IMR-90 (cell line): ENCODE data around the gene KRT3.

Experiments
- BHLHE40 ChIP-seq: fragments of 150-350 bp; IDR thresholded peaks from 2 replicates; pipeline ENCODE4 v1.6.1; 2016; ENCODE audit warnings: mild to moderate bottlenecking, low read depth, low read length
- CHD1 ChIP-seq: IDR thresholded peaks from 2 replicates; pipeline ENCODE4 v1.6.1; 2012; ENCODE audit warnings: low read depth, low read length, improper control_type of control experiment
- CTCF ChIP-seq: conservative IDR thresholded peaks from 2 replicates; pipeline ENCODE4 v1.5.1; 2012; ENCODE audit warnings: mild to moderate bottlenecking, low read depth, low read length, improper control_type of control experiment
- MAFK ChIP-seq: IDR thresholded peaks from 2 replicates; pipeline ENCODE4 v1.6.1; 2012; ENCODE audit warnings: low read depth, low read length, improper control_type of control experiment
- MXI1 ChIP-seq: IDR thresholded peaks from 2 replicates; pipeline ENCODE4 v1.6.1; 2012; ENCODE audit warnings: low read depth, mild to moderate bottlenecking, low read length, moderate library complexity, borderline replicate concordance
- POLR2A ChIP-seq: IDR thresholded peaks from 2 replicates; pipeline ENCODE4 v1.6.1; 2012; ENCODE audit warnings: mild to moderate bottlenecking, low read depth, low read length
- RCOR1 ChIP-seq: IDR thresholded peaks from 2 replicates; pipeline ENCODE4 v1.6.1; 2012; ENCODE audit warnings: mild to moderate bottlenecking, low read length, improper control_type of control experiment; ENCODE audit not compliant: insufficient replicate concordance
- RFX5 ChIP-seq: IDR thresholded peaks from 2 replicates; pipeline ENCODE4 v1.8.0; 2012; ENCODE audit warnings: low read depth, mild to moderate bottlenecking, low read length, moderate library complexity
- SMC3 ChIP-seq: fragments of 150-350 bp; IDR thresholded peaks from 2 replicates; pipeline ENCODE4 v1.6.1; 2016; ENCODE audit warnings: low read depth, mild to moderate bottlenecking, antibody characterized with exemption, low read length, moderate library complexity
- USF2 ChIP-seq: fragments of 150-350 bp; IDR thresholded peaks from 2 replicates; pipeline ENCODE4 v1.6.1; 2017; ENCODE audit warnings: mild to moderate bottlenecking, antibody characterized with exemption, low read length, low read depth

GRCh38 chr12:52749827-52750226 lies 46.1 kb downstream of the KRT3 start:
- TF ChIP-seq SMC3 = no peak
- no peak for TF ChIP-seq POLR2A
- TF ChIP-seq CTCF = no peak
- TF ChIP-seq RCOR1 = no peak
- no peak for TF ChIP-seq MXI1
- TF ChIP-seq RFX5 = no peak
- no peak for TF ChIP-seq USF2
- no peak for TF ChIP-seq BHLHE40
- TF ChIP-seq MAFK = no peak
- no peak for TF ChIP-seq CHD1
